ENCODE results near the gene RINT1. TPM values are rescaled to one million over a fixed set of nuclear protein-coding genes. Genes with fewer than 3 reads are reported as not detected.

RINT1 gene
- total RNA-seq, 1 donor from 2014 or later, result 28.1 TPM

DNA sequence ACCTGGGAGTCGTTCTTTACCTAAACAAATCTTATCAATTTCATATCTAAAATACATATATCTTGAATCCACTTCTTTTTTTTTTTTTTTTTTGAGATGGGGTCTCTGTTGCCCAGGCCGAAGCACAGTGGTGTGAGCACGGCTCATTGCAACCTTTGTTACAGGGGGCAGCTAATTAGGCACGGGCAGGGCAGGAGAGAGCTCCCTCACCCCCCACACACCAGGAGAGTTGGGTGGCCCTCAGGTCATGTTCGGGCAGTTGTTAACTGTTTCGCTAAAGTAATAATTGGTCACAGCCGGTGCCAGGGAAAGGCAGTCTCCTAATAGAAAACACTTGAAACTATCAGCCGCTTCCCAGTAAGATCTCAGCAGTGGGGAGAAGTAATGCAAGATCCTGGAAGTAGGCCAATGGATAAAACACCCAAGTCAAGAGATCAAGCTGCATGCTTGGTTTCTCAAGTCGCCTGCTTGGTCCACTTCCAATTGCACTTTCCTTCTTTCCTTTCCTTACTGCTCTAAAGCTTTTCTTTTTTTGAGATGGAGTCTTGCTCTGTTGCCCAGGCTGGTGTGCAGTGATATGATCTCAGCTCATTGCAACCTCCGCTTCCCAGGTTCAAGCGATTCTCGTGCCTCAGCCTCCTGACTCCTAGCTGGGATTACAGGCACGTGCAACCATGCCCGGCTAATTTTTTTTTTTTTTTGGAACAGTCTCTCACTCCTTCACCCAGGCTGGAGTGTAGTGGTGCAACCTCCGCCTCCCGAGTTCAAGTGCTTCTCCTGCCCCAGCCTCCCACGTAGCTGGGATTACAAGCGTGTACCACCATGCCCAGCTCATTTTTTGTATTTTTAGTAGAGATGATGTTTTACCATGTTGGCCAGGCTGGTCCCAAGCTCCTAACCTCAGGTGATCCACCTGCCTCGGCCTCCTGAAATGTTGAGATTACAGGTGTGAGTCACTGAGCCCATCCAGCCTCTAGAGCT, 70.6 kb downstream of the RINT1 start:
- no peak for TF ChIP-seq EZH2 (IDR thresholded peaks at IDR 0.05; ENCODE audit: insufficient read depth, low read length)
- TF ChIP-seq, protein P1, sequence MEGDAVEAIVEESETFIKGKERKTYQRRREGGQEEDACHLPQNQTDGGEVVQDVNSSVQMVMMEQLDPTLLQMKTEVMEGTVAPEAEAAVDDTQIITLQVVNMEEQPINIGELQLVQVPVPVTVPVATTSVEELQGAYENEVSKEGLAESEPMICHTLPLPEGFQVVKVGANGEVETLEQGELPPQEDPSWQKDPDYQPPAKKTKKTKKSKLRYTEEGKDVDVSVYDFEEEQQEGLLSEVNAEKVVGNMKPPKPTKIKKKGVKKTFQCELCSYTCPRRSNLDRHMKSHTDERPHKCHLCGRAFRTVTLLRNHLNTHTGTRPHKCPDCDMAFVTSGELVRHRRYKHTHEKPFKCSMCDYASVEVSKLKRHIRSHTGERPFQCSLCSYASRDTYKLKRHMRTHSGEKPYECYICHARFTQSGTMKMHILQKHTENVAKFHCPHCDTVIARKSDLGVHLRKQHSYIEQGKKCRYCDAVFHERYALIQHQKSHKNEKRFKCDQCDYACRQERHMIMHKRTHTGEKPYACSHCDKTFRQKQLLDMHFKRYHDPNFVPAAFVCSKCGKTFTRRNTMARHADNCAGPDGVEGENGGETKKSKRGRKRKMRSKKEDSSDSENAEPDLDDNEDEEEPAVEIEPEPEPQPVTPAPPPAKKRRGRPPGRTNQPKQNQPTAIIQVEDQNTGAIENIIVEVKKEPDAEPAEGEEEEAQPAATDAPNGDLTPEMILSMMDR (IDR thresholded peaks at IDR 0.05; ENCODE audit: insufficient read depth, low read depth, low read length), result no peak
- no peak overlapping the region for H3K27ac ChIP-seq (ENCODE audit: low read depth, low read length)
- H3K4me3 ChIP-seq (ENCODE audit: insufficient read depth, low read depth, low read length), result no peak overlapping the region
- Mint-ChIP-seq H3K27ac (ENCODE audit: unreplicated experiment) (peak overlapping the region; percentile 8), H3K4me1 (ENCODE audit: low read depth, unreplicated experiment) (peaks cover 6% of the 10 kb centered on the region), H3K36me3 (ENCODE audit: low read depth, unreplicated experiment) (peaks cover 3% of the 10 kb centered on the region), H3K9me3 (ENCODE audit: unreplicated experiment) (peaks cover 3% of the 10 kb centered on the region), H3K27me3 (ENCODE audit: low read depth, unreplicated experiment) (no peaks in the 10 kb centered on the region), H3K4me3 (ENCODE audit: unreplicated experiment) (no peak overlapping the region)
- no peaks in the 10 kb centered on the region for H3K27me3 ChIP-seq (ENCODE audit: insufficient read depth, low read length)
- FAIRE-seq (no peak), DNase-seq (ENCODE audit: low read depth) (peak; percentile 11)
- H3K4me1 ChIP-seq (ENCODE audit: insufficient read depth, low read length), result no peaks in the 10 kb centered on the region
- no peak overlapping the region for H3K4me2 ChIP-seq (ENCODE audit: low read length)
- no peak overlapping the region for H2AFZ ChIP-seq (ENCODE audit: low read depth, low read length)
- H3K9me3 ChIP-seq (ENCODE audit: insufficient read depth, low read depth, low read length), result no peaks in the 10 kb centered on the region
- no peaks in the 10 kb centered on the region for H3K79me2 ChIP-seq (ENCODE audit: insufficient read depth, low read length)
- H4K20me1 ChIP-seq (ENCODE audit: insufficient read depth, low read length), result no peaks in the 10 kb centered on the region
- H3K9ac ChIP-seq (ENCODE audit: low read length), result no peak overlapping the region
- no peaks in the 10 kb centered on the region for H3K36me3 ChIP-seq (ENCODE audit: insufficient read depth, low read length)

GRCh38 chr7:105610165-105610930, 78.3 kb downstream of the RINT1 start:
- no peak overlapping the region for H3K27ac ChIP-seq (ENCODE audit: low read depth, low read length)
- H3K79me2 ChIP-seq (ENCODE audit: insufficient read depth, low read length), result no peaks in the 10 kb centered on the region
- no peaks in the 10 kb centered on the region for H3K36me3 ChIP-seq (ENCODE audit: insufficient read depth, low read length)
- no peaks in the 10 kb centered on the region for H4K20me1 ChIP-seq (ENCODE audit: insufficient read depth, low read length)
- H3K9ac ChIP-seq (ENCODE audit: low read length), result no peak overlapping the region
- peaks cover 8% of the 10 kb centered on the region for H3K4me1 ChIP-seq (ENCODE audit: insufficient read depth, low read length)
- H3K4me1 Mint-ChIP-seq (ENCODE audit: low read depth, unreplicated experiment), result no peaks in the 10 kb centered on the region
- no peak for TF ChIP-seq EZH2 (IDR thresholded peaks at IDR 0.05; ENCODE audit: insufficient read depth, low read length)
- TF ChIP-seq, protein P1 (IDR thresholded peaks at IDR 0.05; ENCODE audit: insufficient read depth, low read depth, low read length), result no peak
- no peaks in the 10 kb centered on the region for H3K27me3 ChIP-seq (ENCODE audit: insufficient read depth, low read length)
- no peak overlapping the region for H3K4me3 Mint-ChIP-seq (ENCODE audit: unreplicated experiment)
- H3K27me3 Mint-ChIP-seq (ENCODE audit: low read depth, unreplicated experiment), result peaks cover 3% of the 10 kb centered on the region
- no peak overlapping the region for H3K27ac Mint-ChIP-seq (ENCODE audit: unreplicated experiment)
- no peak overlapping the region for H3K4me2 ChIP-seq (ENCODE audit: low read length)
- H3K9me3 Mint-ChIP-seq (ENCODE audit: unreplicated experiment), result peaks cover 2% of the 10 kb centered on the region
- H3K4me3 ChIP-seq (ENCODE audit: insufficient read depth, low read depth, low read length), result no peak overlapping the region
- no peak overlapping the region for H2AFZ ChIP-seq (ENCODE audit: low read depth, low read length)
- FAIRE-seq (no peak), DNase-seq (ENCODE audit: low read depth) (no peak)
- H3K36me3 Mint-ChIP-seq (ENCODE audit: low read depth, unreplicated experiment), result peaks cover 6% of the 10 kb centered on the region
- H3K9me3 ChIP-seq (ENCODE audit: insufficient read depth, low read depth, low read length), result no peaks in the 10 kb centered on the region
